ENCODE results near the gene HDAC7. TPM values are rescaled to one million over a fixed set of nuclear protein-coding genes. Genes with fewer than 3 reads are reported as not detected.
"Not testable (repeated sequence)": the region's sequence is repeated elsewhere in the genome, so short reads cannot be mapped to it uniquely, and the experiment has no call there.

The HDAC7 gene
- total and polyA plus RNA-seq, 2 donors from 2014 or later: 35.0 to 132 TPM

DNA sequence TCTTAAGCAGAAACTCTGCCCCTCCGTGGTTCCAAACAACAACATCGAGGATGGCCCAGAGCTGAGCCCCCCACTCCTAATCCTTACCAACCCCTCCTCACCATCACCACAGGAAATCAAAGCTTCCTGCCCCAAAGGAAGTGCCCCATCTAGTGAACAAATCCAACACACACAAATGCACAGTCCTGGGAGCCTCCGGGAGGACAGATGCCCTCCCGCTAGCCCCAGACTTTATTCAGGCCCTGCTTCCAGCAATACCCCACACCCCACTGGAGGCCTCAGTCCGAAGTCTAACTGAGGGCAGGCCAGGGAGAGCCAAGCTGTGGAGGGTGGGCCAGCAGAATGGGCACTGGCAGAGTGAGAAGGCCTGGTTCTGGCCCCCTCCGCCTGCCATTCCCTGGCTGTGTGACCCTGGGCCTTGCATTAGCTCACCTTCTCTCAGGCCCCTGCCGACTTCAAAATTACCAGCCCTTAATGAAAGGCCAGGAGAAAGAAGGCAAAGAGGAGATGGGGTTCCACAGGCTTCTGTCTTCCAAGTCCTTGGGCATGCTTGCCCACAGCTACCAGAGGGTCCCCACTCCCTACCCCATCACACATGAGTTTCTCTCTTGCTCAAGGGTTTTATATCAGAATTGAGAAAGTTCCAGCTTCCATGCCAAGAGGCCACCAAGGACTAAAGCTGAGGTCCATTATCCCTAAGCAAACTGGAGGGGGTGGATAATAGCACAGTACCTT is 2.3 kb downstream of the HDAC7 start:
- no peaks in the 10 kb centered on the region for H3K27me3 ChIP-seq (ENCODE audit: control insufficient read depth, insufficient read depth, low read length)
- TF ChIP-seq, protein P1, sequence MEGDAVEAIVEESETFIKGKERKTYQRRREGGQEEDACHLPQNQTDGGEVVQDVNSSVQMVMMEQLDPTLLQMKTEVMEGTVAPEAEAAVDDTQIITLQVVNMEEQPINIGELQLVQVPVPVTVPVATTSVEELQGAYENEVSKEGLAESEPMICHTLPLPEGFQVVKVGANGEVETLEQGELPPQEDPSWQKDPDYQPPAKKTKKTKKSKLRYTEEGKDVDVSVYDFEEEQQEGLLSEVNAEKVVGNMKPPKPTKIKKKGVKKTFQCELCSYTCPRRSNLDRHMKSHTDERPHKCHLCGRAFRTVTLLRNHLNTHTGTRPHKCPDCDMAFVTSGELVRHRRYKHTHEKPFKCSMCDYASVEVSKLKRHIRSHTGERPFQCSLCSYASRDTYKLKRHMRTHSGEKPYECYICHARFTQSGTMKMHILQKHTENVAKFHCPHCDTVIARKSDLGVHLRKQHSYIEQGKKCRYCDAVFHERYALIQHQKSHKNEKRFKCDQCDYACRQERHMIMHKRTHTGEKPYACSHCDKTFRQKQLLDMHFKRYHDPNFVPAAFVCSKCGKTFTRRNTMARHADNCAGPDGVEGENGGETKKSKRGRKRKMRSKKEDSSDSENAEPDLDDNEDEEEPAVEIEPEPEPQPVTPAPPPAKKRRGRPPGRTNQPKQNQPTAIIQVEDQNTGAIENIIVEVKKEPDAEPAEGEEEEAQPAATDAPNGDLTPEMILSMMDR (IDR thresholded peaks at IDR 0.05; ENCODE audit: borderline replicate concordance, extremely low read depth, insufficient read depth): no peak
- intact Hi-C loops (cut with DNase I): no loop called here
- no peaks in the 10 kb centered on the region for H3K36me3 ChIP-seq (ENCODE audit: control insufficient read depth in 2 of 3, insufficient read depth in 3 of 3, low read length in 3 of 3)
- peaks cover 9 to 67% (median 60%) of the 10 kb centered on the region in 3 donors for H3K4me1 ChIP-seq (ENCODE audit: control insufficient read depth in 2 of 3, insufficient read depth in 2 of 3, low read depth in 1 of 3, low read length in 3 of 3)
- H3K4me3 ChIP-seq (ENCODE audit: low read length in 3 of 3): peak overlapping the region in 2 of 3 donors; percentile 43 to 75
- H3K9me3 ChIP-seq (ENCODE audit: control insufficient read depth in 2 of 3, insufficient read depth in 1 of 3, low read length in 3 of 3): no peaks in the 10 kb centered on the region
- DNase-seq: peak in 1 of 5 donors; percentile 62
- no peak for FAIRE-seq
- H3K27ac ChIP-seq (ENCODE audit: low read depth in 2 of 2, low read length in 2 of 2): peak overlapping the region; percentile 94 to 98
- H3K9ac ChIP-seq (ENCODE audit: low read length in 3 of 3): peak overlapping the region in 2 of 3 donors; percentile 63 to 93

DNA sequence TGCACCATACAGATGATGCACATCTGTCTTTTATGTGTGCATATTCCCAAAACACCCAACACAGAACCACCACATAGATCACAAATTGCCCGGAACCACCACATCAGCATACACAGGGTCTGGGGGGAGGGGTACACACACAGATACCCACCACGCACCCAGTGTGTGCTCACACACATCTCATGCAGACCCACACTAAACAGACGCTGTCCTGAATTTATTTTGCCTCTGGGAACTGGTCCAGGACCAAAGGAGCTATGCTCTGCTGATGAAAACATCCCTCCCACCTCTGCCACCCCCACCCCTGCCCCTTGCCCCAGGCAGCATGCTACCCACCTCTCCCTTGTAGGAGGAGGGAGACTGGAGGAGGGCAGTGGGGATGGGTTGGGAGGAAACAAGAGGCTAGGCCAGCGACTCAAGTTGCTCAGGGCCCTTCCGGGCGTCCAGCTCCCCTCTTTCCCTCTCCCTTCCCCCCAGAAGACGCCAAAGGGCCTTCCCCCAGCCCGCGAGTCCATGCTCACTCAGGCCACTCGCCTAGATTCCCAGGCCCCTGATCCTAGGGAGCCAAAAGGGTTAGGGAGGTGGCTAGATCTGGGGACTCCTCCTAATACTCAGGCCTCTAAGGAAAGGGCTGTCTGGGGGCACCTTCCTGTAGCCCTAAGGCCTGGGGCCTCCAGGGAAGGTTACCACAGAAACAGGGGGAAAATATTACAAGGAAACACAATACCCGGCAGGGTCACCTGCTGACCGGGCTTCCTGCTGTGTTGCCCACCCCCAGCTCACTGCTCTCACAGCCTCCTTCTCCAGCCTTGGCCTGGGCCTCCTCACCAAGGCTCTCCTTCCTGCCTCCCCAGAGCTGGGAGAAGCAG is 3.1 kb downstream of the HDAC7 start:
- intact Hi-C loops (cut with DNase I): no loop called here
- Histone ChIP-seq H3K9me3 (ENCODE audit: control insufficient read depth in 2 of 3, insufficient read depth in 1 of 3, low read length in 3 of 3) (no peaks in the 10 kb centered on the region), H3K9ac (ENCODE audit: low read length in 3 of 3) (peak overlapping the region in 2 of 3 donors; percentile 63 to 93), H3K27me3 (ENCODE audit: control insufficient read depth, insufficient read depth, low read length) (no peaks in the 10 kb centered on the region), H3K27ac (ENCODE audit: low read depth in 2 of 2, low read length in 2 of 2) (peak overlapping the region; percentile 94 to 98), H3K4me3 (ENCODE audit: low read length in 3 of 3) (peak overlapping the region in 2 of 3 donors; percentile 6 to 75), H3K4me1 (ENCODE audit: control insufficient read depth in 2 of 3, insufficient read depth in 2 of 3, low read depth in 1 of 3, low read length in 3 of 3) (peaks cover 14 to 65% (median 60%) of the 10 kb centered on the region in 3 donors), H3K36me3 (ENCODE audit: control insufficient read depth in 2 of 3, insufficient read depth in 3 of 3, low read length in 3 of 3) (no peaks in the 10 kb centered on the region)
- FAIRE-seq (no peak), DNase-seq (peak; percentile 75 to 86 (median 79))
- TF ChIP-seq, protein P1 (IDR thresholded peaks at IDR 0.05; ENCODE audit: borderline replicate concordance, extremely low read depth, insufficient read depth): no peak

DNA sequence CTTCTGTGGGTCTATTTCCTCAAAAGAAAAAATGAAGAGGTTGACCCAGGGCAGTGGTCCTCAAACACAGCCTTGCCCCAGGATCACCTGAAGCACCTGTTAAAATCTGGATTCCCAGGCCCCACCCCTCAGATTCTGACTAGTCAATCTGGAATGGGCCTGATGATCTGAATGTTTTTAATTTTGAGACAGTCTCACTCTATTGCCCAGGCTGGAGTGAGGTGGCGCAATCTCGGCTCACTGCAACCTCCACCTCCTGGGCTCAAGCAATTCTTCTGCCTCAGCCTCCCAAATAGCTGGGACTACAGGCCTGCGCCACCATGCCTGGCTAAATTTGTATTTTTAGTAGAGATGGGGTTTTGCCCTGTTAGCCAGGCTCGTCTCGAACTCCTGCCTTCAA is 4.3 kb downstream of the HDAC7 start:
- peaks cover 7 to 68% (median 59%) of the 10 kb centered on the region in 3 donors for H3K4me1 ChIP-seq (ENCODE audit: control insufficient read depth in 2 of 3, insufficient read depth in 2 of 3, low read depth in 1 of 3, low read length in 3 of 3)
- H3K9ac ChIP-seq (ENCODE audit: low read length in 3 of 3); H3K27me3 ChIP-seq (ENCODE audit: control insufficient read depth, insufficient read depth, low read length); FAIRE-seq; H3K36me3 ChIP-seq (ENCODE audit: control insufficient read depth in 2 of 3, insufficient read depth in 3 of 3, low read length in 3 of 3); H3K4me3 ChIP-seq (ENCODE audit: low read length in 3 of 3); intact Hi-C loops (cut with DNase I); H3K9me3 ChIP-seq (ENCODE audit: control insufficient read depth in 2 of 3, insufficient read depth in 1 of 3, low read length in 3 of 3): not testable (repeated sequence)
- H3K27ac ChIP-seq (ENCODE audit: low read depth in 2 of 2, low read length in 2 of 2): peak overlapping the region; percentile 12 to 99
- DNase-seq: peak in 1 of 5 donors; percentile 52

Measured in kidney (tissue), 14 donors.